Fibroblast of lung (primary cell): ENCODE results near the gene UBE3D. TPM values are rescaled to one million over a fixed set of nuclear protein-coding genes. Genes with fewer than 3 reads are reported as not detected.

Experiments
- DNase-seq, 2 donors: peaks; one replicate each; pipeline versions ENCODE4 v3.0.0 to v3.0.0-alpha.2; 2010; ENCODE audit warnings: low read depth in 2 of 2
- H2AFZ ChIP-seq: 2 replicates; pipeline ENCODE4 v1.5.1; 2012; ENCODE audit warnings: low read length, control low read depth, inconsistent platforms
- H3K27ac ChIP-seq: 2 replicates; pipeline ENCODE4 v1.5.1; 2011; ENCODE audit warnings: low read length, control low read depth; ENCODE audit not compliant: insufficient read depth
- H3K27me3 ChIP-seq: 2 replicates; pipeline ENCODE4 v1.5.1; 2011; ENCODE audit warnings: mild to moderate bottlenecking, low read length; ENCODE audit not compliant: control insufficient read depth, insufficient read depth
- H3K36me3 ChIP-seq: 2 replicates; pipeline ENCODE4 v1.5.1; 2011; ENCODE audit warnings: low read length; ENCODE audit not compliant: control insufficient read depth, insufficient read depth
- H3K4me1 ChIP-seq: 2 replicates; pipeline ENCODE4 v1.5.1; 2011; ENCODE audit warnings: low read length; ENCODE audit not compliant: control insufficient read depth, insufficient read depth; ENCODE audit errors: extremely low read depth
- H3K4me2 ChIP-seq: 2 replicates; pipeline ENCODE4 v1.5.1; 2011; ENCODE audit warnings: low read length, control low read depth; ENCODE audit not compliant: insufficient read depth; ENCODE audit errors: extremely low read depth
- H3K4me3 ChIP-seq, 4 experiments: fragments of 200-600 bp in 1 of 4; sonication (generic) in 1 of 4; replicated peaks in 1 of 4; 2 replicates each; pipeline ENCODE4 v1.5.1; 2011 to 2016; ENCODE audit warnings: low read length in 4 of 4, low read depth in 3 of 4, mild to moderate bottlenecking in 3 of 4, control low read depth in 2 of 4, inconsistent platforms in 1 of 4, mixed read lengths in 1 of 4; ENCODE audit not compliant: insufficient read depth in 1 of 4; ENCODE audit errors: control extremely low read depth in 1 of 4
- H3K79me2 ChIP-seq: 2 replicates; pipeline ENCODE4 v1.5.1; 2012; ENCODE audit warnings: mild to moderate bottlenecking, low read length, inconsistent platforms; ENCODE audit not compliant: control insufficient read depth, insufficient read depth
- H3K9ac ChIP-seq: 2 replicates; pipeline ENCODE4 v1.5.1; 2011; ENCODE audit warnings: mild to moderate bottlenecking, low read length, control low read depth; ENCODE audit not compliant: insufficient read depth
- H3K9me3 ChIP-seq: 2 replicates; pipeline ENCODE4 v1.5.1; 2012; ENCODE audit warnings: low read depth, low read length; ENCODE audit not compliant: control insufficient read depth, insufficient read depth
- H4K20me1 ChIP-seq: 2 replicates; pipeline ENCODE4 v1.5.1; 2011; ENCODE audit warnings: low read length; ENCODE audit not compliant: control insufficient read depth, insufficient read depth; ENCODE audit errors: extremely low read depth
- CTCF ChIP-seq, 2 donors: IDR thresholded peaks in 1 of 2; conservative IDR thresholded peaks in 1 of 2; 1 replicate in 1 of 2; 2 replicates in 1 of 2; pipeline ENCODE4 v1.5.1; 2011 to 2012; ENCODE audit warnings: low read length in 2 of 2, control low read depth in 1 of 2, inconsistent platforms in 1 of 2, low read depth in 1 of 2, mild to moderate bottlenecking in 1 of 2
- EZH2 ChIP-seq: IDR thresholded peaks from 2 replicates; pipeline ENCODE4 v1.5.1; 2012; ENCODE audit warnings: low read length, control low read depth, mild to moderate bottlenecking; ENCODE audit errors: missing control alignments
- polyA plus RNA-seq, 2 donors: library from polyadenylated mRNA; depleted of rRNA in 1 of 2; stranded (reverse) in 1 of 2; unstranded in 1 of 2; fragments of >200 nt; gene quantifications; 2 replicates each; pipeline ENCODE4 v1.2.1, GENCODE V29; 2011 to 2012; ENCODE audit warnings: missing spikeins in 1 of 2
- total RNA-seq: library from RNA; depleted of rRNA; stranded (reverse); fragments of >200 nt; gene quantifications from 2 replicates; pipeline ENCODE4 v1.2.1, GENCODE V29; 2014

Gene UBE3D
- total and polyA plus RNA-seq, 2 donors (not counting 1 experiment from before 2014, with no cell fraction given) = 2.8 to 5.6 TPM

- Histone ChIP-seq H3K4me1 (no peaks in the 10 kb centered on the region), H3K4me3 (no peak overlapping the region), H3K9me3 (no peaks in the 10 kb centered on the region), H3K4me2 (no peak overlapping the region), H3K79me2 (no peaks in the 10 kb centered on the region), H3K27ac (no peak overlapping the region), H2AFZ (no peak overlapping the region), H3K9ac (no peak overlapping the region), H4K20me1 (no peaks in the 10 kb centered on the region), H3K27me3 (no peaks in the 10 kb centered on the region), H3K36me3 (no peaks in the 10 kb centered on the region)
- DNase-seq = no peak
- TF ChIP-seq CTCF (conservative IDR thresholded peaks at IDR 0.05 in 1 of 2, IDR thresholded peaks at IDR 0.05 in 1 of 2; ENCODE audit: low read depth in 1 of 2, low read length in 2 of 2) (no peak), EZH2 (no peak)
Measured at GRCh38 chr6:83008626-83009025, 57.0 kb downstream of the UBE3D start.

GRCh38 chr6:83006270-83006905 lies 59.3 kb downstream of the UBE3D start:
- H3K4me3 ChIP-seq = no peak overlapping the region
- H3K36me3 ChIP-seq = no peaks in the 10 kb centered on the region
- H3K4me1 ChIP-seq = no peaks in the 10 kb centered on the region
- no peak for DNase-seq
- no peaks in the 10 kb centered on the region for H4K20me1 ChIP-seq
- H3K27ac ChIP-seq = no peak overlapping the region
- TF ChIP-seq EZH2 (no peak), CTCF (conservative IDR thresholded peaks at IDR 0.05 in 1 of 2, IDR thresholded peaks at IDR 0.05 in 1 of 2; ENCODE audit: low read depth in 1 of 2, low read length in 2 of 2) (no peak)
- no peaks in the 10 kb centered on the region for H3K9me3 ChIP-seq
- H2AFZ ChIP-seq = no peak overlapping the region
- H3K9ac ChIP-seq = no peak overlapping the region
- H3K79me2 ChIP-seq = no peaks in the 10 kb centered on the region
- no peak overlapping the region for H3K4me2 ChIP-seq
- H3K27me3 ChIP-seq = no peaks in the 10 kb centered on the region

- Histone ChIP-seq H3K4me3 (no peak overlapping the region), H3K27ac (no peak overlapping the region), H4K20me1 (no peaks in the 10 kb centered on the region), H3K9ac (no peak overlapping the region), H3K36me3 (no peaks in the 10 kb centered on the region), H2AFZ (no peak overlapping the region), H3K27me3 (no peaks in the 10 kb centered on the region), H3K4me1 (no peaks in the 10 kb centered on the region), H3K9me3 (no peaks in the 10 kb centered on the region), H3K4me2 (no peak overlapping the region), H3K79me2 (no peaks in the 10 kb centered on the region)
- no peak for DNase-seq
- TF ChIP-seq CTCF (conservative IDR thresholded peaks at IDR 0.05 in 1 of 2, IDR thresholded peaks at IDR 0.05 in 1 of 2; ENCODE audit: low read depth in 1 of 2, low read length in 2 of 2) = no peak
- TF ChIP-seq EZH2 = no peak
Measured at GRCh38 chr6:82996156-82996555, 69.5 kb downstream of the UBE3D start.
